A549 (cell line): ENCODE results near the gene MAGEA10. TPM values are rescaled to one million over a fixed set of nuclear protein-coding genes. Genes with fewer than 3 reads are reported as not detected.

Experiments
- ATAC-seq, 2 experiments: fragments of 200-7000 bp in 1 of 2; fragments of >200 bp in 1 of 2; cut with Nextera tagmentation in 1 of 2; cut with Tn5 transposase in 1 of 2; 3 replicates each; pipeline versions ENCODE4 v1.8.0 to v1.9.1; 2018 to 2020; ENCODE audit warnings: mild to moderate bottlenecking in 1 of 2, moderate library complexity in 1 of 2
- CTCF ChIA-PET: fragments of 300-600 bp; sonication (Branson Sonifier 250); formaldehyde crosslinking; extraction: SDS; loops from one replicate; lab custom pipeline; 2021; ENCODE audit warnings: antibody characterized with exemption, inconsistent platforms; lab: Yijun Ruan, JAX
- POLR2A ChIA-PET: fragments of 350-600 bp; formaldehyde crosslinking; extraction: SDS; loops from one replicate; lab custom pipeline; 2021; ENCODE audit warnings: antibody characterized with exemption, inconsistent platforms; lab: Yijun Ruan, JAX
- DNase-seq, 2 experiments: peaks; one replicate each; pipeline versions ENCODE4 v3.0.0 to v3.0.0-alpha.2; 2011 to 2016; ENCODE audit warnings: low read depth in 1 of 2, low spot score in 1 of 2
- FAIRE-seq: peaks from 2 replicates; lab custom pipeline; 2011; peaks lifted over from hg19 to GRCh38; lab: Jason Lieb, UNC
- H3K27ac ChIP-seq, 2 experiments: fragments of >200 bp; sonication (Bioruptor Twin); formaldehyde crosslinking; 3 replicates each; pipeline ENCODE4 v1.5.1; 2016 to 2017
- H3K4me1 ChIP-seq: fragments of >200 bp; sonication (Bioruptor Twin); formaldehyde crosslinking; 3 replicates; pipeline ENCODE4 v1.6.1; 2016
- H3K4me2 ChIP-seq: fragments of >200 bp; sonication (Bioruptor Twin); formaldehyde crosslinking; 3 replicates; pipeline ENCODE4 v1.6.1; 2016
- H3K4me3 ChIP-seq: fragments of >200 bp; sonication (Bioruptor Twin); formaldehyde crosslinking; 3 replicates; pipeline ENCODE4 v1.5.1; 2016
- H3K9me3 ChIP-seq: fragments of >200 bp; sonication (Bioruptor Twin); formaldehyde crosslinking; 3 replicates; pipeline ENCODE4 v1.6.1; 2016
- BHLHE40 ChIP-seq: IDR thresholded peaks from 2 replicates; pipeline ENCODE4 v1.6.1; 2012; ENCODE audit warnings: low read depth, low read length, inconsistent platforms
- EHMT2 ChIP-seq: fragments of 200-600 bp; sonication (generic); IDR thresholded peaks from 2 replicates; pipeline ENCODE4 v1.6.1; 2016; ENCODE audit warnings: antibody characterized with exemption, low read depth, mild to moderate bottlenecking, moderate library complexity
- EP300 ChIP-seq, 2 experiments: fragments of >200 bp; sonication (Bioruptor Twin); formaldehyde crosslinking; IDR thresholded peaks; 2 replicates in 1 of 2; 3 replicates in 1 of 2; pipeline ENCODE4 v1.6.1; 2016 to 2017
- ESRRA ChIP-seq: fragments of 150-350 bp; IDR thresholded peaks from 2 replicates; pipeline ENCODE4 v1.6.1; 2014; ENCODE audit warnings: mild to moderate bottlenecking, low read length, borderline replicate concordance
- FOSL2 ChIP-seq, 2 experiments: fragments of 450-650 bp in 1 of 2; fragments of >200 bp in 1 of 2; sonication (Bioruptor Twin) in 1 of 2; formaldehyde crosslinking; IDR thresholded peaks; 2 replicates each; pipeline versions ENCODE4 v1.5.0 to v1.6.1; 2016 to 2020; ENCODE audit warnings: mild to moderate bottlenecking in 1 of 2, moderate library complexity in 1 of 2
- FOXS1 ChIP-seq: fragments of 250-450 bp; sonication (Bioruptor Pico); IDR thresholded peaks from 2 replicates; pipeline ENCODE4 v1.5.0; 2020; ENCODE audit warnings: mild to moderate bottlenecking, moderate library complexity
- GATA3 ChIP-seq: IDR thresholded peaks from 2 replicates; pipeline ENCODE4 v1.6.1; 2012; ENCODE audit warnings: borderline replicate concordance
- HOXA7 ChIP-seq: fragments of 250-450 bp; sonication (Bioruptor Pico); IDR thresholded peaks from 2 replicates; pipeline ENCODE4 v1.5.0; 2020; ENCODE audit warnings: mild to moderate bottlenecking, moderate library complexity
- HOXB5 ChIP-seq: fragments of 250-450 bp; sonication (Bioruptor Pico); IDR thresholded peaks from 2 replicates; pipeline ENCODE4 v1.5.0; 2020; ENCODE audit warnings: mild to moderate bottlenecking, moderate library complexity
- JUNB ChIP-seq: fragments of >200 bp; sonication (Bioruptor Twin); formaldehyde crosslinking; IDR thresholded peaks from 2 replicates; pipeline ENCODE4 v1.6.1; 2016
- KDM1A ChIP-seq: fragments of 200-600 bp; sonication (generic); IDR thresholded peaks from 2 replicates; pipeline ENCODE4 v1.6.1; 2016; ENCODE audit warnings: low read depth, mild to moderate bottlenecking
- KDM5A ChIP-seq: fragments of 200-600 bp; sonication (generic); IDR thresholded peaks from 2 replicates; pipeline ENCODE4 v1.6.1; 2016; ENCODE audit warnings: antibody characterized with exemption, mild to moderate bottlenecking
- MAFK ChIP-seq: fragments of 450-650 bp; IDR thresholded peaks from 2 replicates; pipeline ENCODE4 v1.6.1; 2014; ENCODE audit not compliant: partially characterized antibody
- MAZ ChIP-seq: fragments of 150-350 bp; IDR thresholded peaks from 2 replicates; pipeline ENCODE4 v1.6.1; 2014; ENCODE audit warnings: antibody characterized with exemption, low read depth, low read length, borderline replicate concordance
- PHF8 ChIP-seq: fragments of 200-600 bp; sonication (generic); IDR thresholded peaks from 2 replicates; pipeline ENCODE4 v1.6.1; 2016; ENCODE audit warnings: low read depth, mild to moderate bottlenecking, antibody characterized with exemption, moderate library complexity, borderline replicate concordance
- POLR2A ChIP-seq: IDR thresholded peaks from 2 replicates; pipeline ENCODE4 v1.6.1; 2012; ENCODE audit warnings: mild to moderate bottlenecking, low read length
- POLR2AphosphoS2 ChIP-seq: conservative IDR thresholded peaks from 2 replicates; pipeline ENCODE4 v1.6.1; 2012; ENCODE audit warnings: low read length, improper control_type of control experiment, inconsistent platforms
- RARB ChIP-seq: fragments of 250-450 bp; sonication (Bioruptor Pico); IDR thresholded peaks from 2 replicates; pipeline ENCODE4 v1.8.0; 2021; ENCODE audit warnings: mild to moderate bottlenecking, moderate library complexity
- SMC3 ChIP-seq: fragments of >200 bp; sonication (Bioruptor Twin); formaldehyde crosslinking; IDR thresholded peaks from 3 replicates; pipeline ENCODE4 v1.6.1; 2018; ENCODE audit warnings: inconsistent platforms
- SREBF2 ChIP-seq: fragments of 450-650 bp; IDR thresholded peaks from 2 replicates; pipeline ENCODE4 v1.6.1; 2014; ENCODE audit warnings: mild to moderate bottlenecking, moderate library complexity
- TFCP2L1 ChIP-seq: fragments of 250-450 bp; sonication (Bioruptor Pico); IDR thresholded peaks from 2 replicates; pipeline ENCODE4 v1.5.0; 2021; ENCODE audit warnings: mild to moderate bottlenecking
- TP53 ChIP-seq: fragments of 250-450 bp; sonication (Bioruptor Pico); IDR thresholded peaks from 2 replicates; pipeline ENCODE4 v1.5.0; 2021; ENCODE audit warnings: mild to moderate bottlenecking, moderate library complexity
- ZC3H11A ChIP-seq: fragments of 450-650 bp; IDR thresholded peaks from 2 replicates; pipeline ENCODE4 v1.6.1; 2014; ENCODE audit warnings: antibody characterized with exemption, mild to moderate bottlenecking
- ZNF302 ChIP-seq: fragments of 250-450 bp; sonication (Bioruptor Pico); IDR thresholded peaks from 2 replicates; pipeline ENCODE4 v1.9.0; 2021; ENCODE audit warnings: inconsistent platforms, mild to moderate bottlenecking, moderate library complexity
- WGBS: methylation state at CpG from one replicate; pipeline ENCODE4 v1.1.6; 2017; ENCODE audit errors: missing lambda C conversion rate; 5-methylcytosine and 5-hydroxymethylcytosine counted together
- polyA plus RNA-seq, 4 experiments: library from polyadenylated mRNA; depleted of rRNA in 3 of 4; stranded (reverse); fragments of >200 nt; fragmentation: RNase III in 1 of 4; extraction: RNeasy Plus Mini Kit Qiagen cat#74134 plus additional on column Dnase treatment in 1 of 4; gene quantifications; 2 replicates in 3 of 4; 3 replicates in 1 of 4; pipeline ENCODE4 v1.2.3, GENCODE V29; 2011 to 2017
- TF ChIP-seq, protein P1 (sequence below): IDR thresholded peaks from 2 replicates; pipeline ENCODE4 v1.6.1; 2012
- TF ChIP-seq, protein P2 (sequence below): fragments of >200 bp; sonication (Bioruptor Twin); formaldehyde crosslinking; IDR thresholded peaks from 3 replicates; pipeline ENCODE4 v1.6.1; 2016
- TF ChIP-seq, protein P3 (sequence below): IDR thresholded peaks from 2 replicates; pipeline ENCODE4 v1.6.1; 2012; ENCODE audit warnings: low read depth, borderline replicate concordance
- TF ChIP-seq, protein P4 (sequence below): fragments of 450-650 bp; IDR thresholded peaks from 2 replicates; pipeline ENCODE4 v1.6.1; 2014; ENCODE audit warnings: antibody characterized with exemption

MAGEA10 gene
- polyA plus RNA-seq, 2 of the 4 experiments (the other 2 are of a cell fraction) = 0.04 TPM; not detected in 1

DNA sequence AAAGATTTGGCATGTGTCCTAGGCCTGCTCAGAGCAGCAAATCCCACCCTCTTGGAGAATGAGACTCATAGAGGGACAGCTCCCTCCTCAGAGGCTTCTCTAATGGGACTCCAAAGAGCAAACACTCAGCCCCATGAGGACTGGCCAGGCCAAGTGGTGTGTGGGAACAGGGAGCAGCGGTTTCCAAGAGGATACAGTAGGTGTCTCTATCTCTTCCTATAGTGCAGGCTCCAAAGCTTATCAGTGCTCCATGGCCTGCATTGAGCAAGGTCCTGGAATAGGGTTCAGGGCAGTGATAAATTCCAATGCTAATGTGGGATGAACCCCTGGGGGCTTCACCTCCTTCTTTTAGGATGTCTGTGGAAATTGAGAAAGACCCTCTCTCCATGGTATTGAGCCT is 15.7 kb upstream of the MAGEA10 start:
- no peak overlapping the region for H3K27ac ChIP-seq
- H3K4me1 ChIP-seq = no peaks in the 10 kb centered on the region
- TF ChIP-seq ZC3H11A (no peak), JUNB (no peak), MAFK (no peak), SREBF2 (no peak), SMC3 (no peak), EHMT2 (no peak), RARB (CRISPR knock-in tag) (no peak), EP300 (IDR thresholded peaks at IDR 0.05) (no peak), POLR2A (no peak), HOXB5 (CRISPR knock-in tag) (no peak)
- TF ChIP-seq, protein P1, sequence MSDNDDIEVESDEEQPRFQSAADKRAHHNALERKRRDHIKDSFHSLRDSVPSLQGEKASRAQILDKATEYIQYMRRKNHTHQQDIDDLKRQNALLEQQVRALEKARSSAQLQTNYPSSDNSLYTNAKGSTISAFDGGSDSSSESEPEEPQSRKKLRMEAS = no peak
- TF ChIP-seq, protein P2, sequence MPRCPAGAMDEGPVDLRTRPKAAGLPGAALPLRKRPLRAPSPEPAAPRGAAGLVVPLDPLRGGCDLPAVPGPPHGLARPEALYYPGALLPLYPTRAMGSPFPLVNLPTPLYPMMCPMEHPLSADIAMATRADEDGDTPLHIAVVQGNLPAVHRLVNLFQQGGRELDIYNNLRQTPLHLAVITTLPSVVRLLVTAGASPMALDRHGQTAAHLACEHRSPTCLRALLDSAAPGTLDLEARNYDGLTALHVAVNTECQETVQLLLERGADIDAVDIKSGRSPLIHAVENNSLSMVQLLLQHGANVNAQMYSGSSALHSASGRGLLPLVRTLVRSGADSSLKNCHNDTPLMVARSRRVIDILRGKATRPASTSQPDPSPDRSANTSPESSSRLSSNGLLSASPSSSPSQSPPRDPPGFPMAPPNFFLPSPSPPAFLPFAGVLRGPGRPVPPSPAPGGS = no peak
- no peak overlapping the region for H3K4me3 ChIP-seq
- ChIA-PET POLR2A (no interaction called here), CTCF (no interaction called here)
- DNase-seq (no peak), ATAC-seq (no peak), FAIRE-seq (no peak)
- H3K4me2 ChIP-seq = no peak overlapping the region
- WGBS = 13% methylated on average over 1 of the region's 1 CpG
- no peaks in the 10 kb centered on the region for H3K9me3 ChIP-seq

DNA sequence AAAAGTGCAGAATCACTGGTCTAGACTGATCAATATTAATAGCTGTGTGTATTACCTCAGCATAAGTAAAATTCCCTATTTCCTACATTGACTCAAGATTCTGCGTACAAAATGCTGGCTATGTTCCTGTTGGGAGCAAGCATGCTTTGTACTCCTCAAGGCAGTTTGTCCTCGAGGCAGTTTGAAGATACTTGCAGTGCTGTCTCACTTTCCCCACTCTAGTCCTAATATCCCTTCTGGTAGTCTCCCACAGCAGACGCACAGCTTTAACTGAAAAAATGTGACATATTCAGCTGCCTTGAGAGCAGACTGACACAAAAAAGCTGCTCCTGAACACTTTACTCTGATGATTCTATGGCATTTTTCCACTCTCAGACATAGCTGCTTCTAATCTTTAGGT is 12.9 kb upstream of the MAGEA10 start:
- CTCF ChIA-PET = no interaction called here
- Histone ChIP-seq H3K4me1 (no peaks in the 10 kb centered on the region), H3K9me3 (no peaks in the 10 kb centered on the region), H3K4me2 (no peak overlapping the region), H3K4me3 (no peak overlapping the region), H3K27ac (no peak overlapping the region)
- WGBS = 52% methylated on average over 3 of the region's 3 CpGs
- ATAC-seq (no peak), FAIRE-seq (no peak), DNase-seq (no peak)
- POLR2A ChIA-PET = no interaction called here
- TF ChIP-seq TFCP2L1 (CRISPR knock-in tag) (no peak), ZNF302 (no peak), FOSL2 (IDR thresholded peaks at IDR 0.05) (no peak), FOSL2 (CRISPR knock-in tag; IDR thresholded peaks at IDR 0.05) (no peak), BHLHE40 (no peak), MAZ (no peak), FOXS1 (no peak)
- TF ChIP-seq, protein P3, sequence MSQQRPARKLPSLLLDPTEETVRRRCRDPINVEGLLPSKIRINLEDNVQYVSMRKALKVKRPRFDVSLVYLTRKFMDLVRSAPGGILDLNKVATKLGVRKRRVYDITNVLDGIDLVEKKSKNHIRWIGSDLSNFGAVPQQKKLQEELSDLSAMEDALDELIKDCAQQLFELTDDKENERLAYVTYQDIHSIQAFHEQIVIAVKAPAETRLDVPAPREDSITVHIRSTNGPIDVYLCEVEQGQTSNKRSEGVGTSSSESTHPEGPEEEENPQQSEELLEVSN = no peak

DNA sequence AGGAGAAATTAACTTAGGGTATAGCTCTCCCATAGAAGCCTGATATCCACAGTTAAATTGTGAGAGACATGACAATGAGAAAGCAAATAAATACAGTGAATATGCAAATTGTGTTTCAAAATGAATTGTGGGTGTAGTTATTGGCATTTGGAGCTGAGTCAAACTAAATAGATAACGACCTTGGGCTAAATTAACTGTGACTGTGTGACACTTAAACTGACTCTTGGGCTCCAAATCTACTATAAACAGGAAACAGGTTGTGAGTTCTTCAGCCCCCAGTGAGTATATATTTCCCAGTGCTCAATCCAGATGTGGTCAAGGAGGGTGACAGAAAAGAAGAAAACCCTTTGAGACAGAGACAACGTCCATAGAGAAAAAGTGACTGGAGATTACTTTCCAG is 11.3 kb upstream of the MAGEA10 start:
- Histone ChIP-seq H3K4me3 (no peak overlapping the region), H3K4me2 (no peak overlapping the region), H3K9me3 (no peaks in the 10 kb centered on the region), H3K4me1 (no peaks in the 10 kb centered on the region), H3K27ac (no peak overlapping the region)
- ATAC-seq = no peak
- 10% methylated on average over 2 of the region's 2 CpGs for WGBS
- ChIA-PET CTCF (no interaction called here), POLR2A (no interaction called here)
- TF ChIP-seq MAFK (no peak), HOXA7 (CRISPR knock-in tag) (no peak), HOXB5 (CRISPR knock-in tag) (no peak), ESRRA (no peak), POLR2AphosphoS2 (no peak), GATA3 (no peak), TP53 (CRISPR knock-in tag) (no peak), KDM5A (no peak), POLR2A (no peak), KDM1A (no peak), PHF8 (no peak)
- TF ChIP-seq, protein P4, sequence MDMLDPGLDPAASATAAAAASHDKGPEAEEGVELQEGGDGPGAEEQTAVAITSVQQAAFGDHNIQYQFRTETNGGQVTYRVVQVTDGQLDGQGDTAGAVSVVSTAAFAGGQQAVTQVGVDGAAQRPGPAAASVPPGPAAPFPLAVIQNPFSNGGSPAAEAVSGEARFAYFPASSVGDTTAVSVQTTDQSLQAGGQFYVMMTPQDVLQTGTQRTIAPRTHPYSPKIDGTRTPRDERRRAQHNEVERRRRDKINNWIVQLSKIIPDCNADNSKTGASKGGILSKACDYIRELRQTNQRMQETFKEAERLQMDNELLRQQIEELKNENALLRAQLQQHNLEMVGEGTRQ = no peak
- FAIRE-seq = no peak
- no peak for DNase-seq
